H1 (cell line): ENCODE measurements around the gene MADD. TPM values are rescaled to one million over a fixed set of nuclear protein-coding genes. Genes with fewer than 3 reads are reported as not detected.
A peak's percentile ranks its signal among the peaks of the same experiment; 100 is the strongest.

Source experiments
- ASH2L ChIP-seq: fragments of 200-600, 300-600 bp; sonication (generic); IDR thresholded peaks from one replicate; pipeline ENCODE4 v1.7.1; 2017; ENCODE audit warnings: low read length
- BCL11A ChIP-seq, 2 experiments: IDR thresholded peaks; one replicate each; pipeline ENCODE4 v1.6.1; 2011; ENCODE audit warnings: low read depth in 2 of 2, low read length in 2 of 2, mild to moderate bottlenecking in 2 of 2
- BRCA1 ChIP-seq: IDR thresholded peaks from 2 replicates; pipeline ENCODE4 v1.6.1; 2012; ENCODE audit warnings: low read depth, low read length, improper control_type of control experiment
- CHD2 ChIP-seq: IDR thresholded peaks from 2 replicates; pipeline ENCODE4 v1.6.1; 2012; ENCODE audit warnings: low read length, improper control_type of control experiment
- CREB1 ChIP-seq: IDR thresholded peaks from 2 replicates; pipeline ENCODE4 v1.6.1; 2012; ENCODE audit warnings: inconsistent platforms
- EZH2 ChIP-seq: fragments of 200-600 bp; sonication (generic); IDR thresholded peaks from 2 replicates; pipeline ENCODE4 v1.7.1; 2012; ENCODE audit warnings: low read depth, mild to moderate bottlenecking, moderate library complexity, low read length, inconsistent platforms; ENCODE audit not compliant: severe bottlenecking
- GABPA ChIP-seq: IDR thresholded peaks from 2 replicates; pipeline ENCODE4 v1.6.1; 2011; ENCODE audit warnings: mild to moderate bottlenecking, low read length, moderate library complexity, borderline replicate concordance; ENCODE audit not compliant: insufficient read depth
- GTF2F1 ChIP-seq: IDR thresholded peaks from 2 replicates; pipeline ENCODE4 v1.6.1; 2012; ENCODE audit warnings: low read depth, low read length, improper control_type of control experiment, borderline replicate concordance
- HDAC6 ChIP-seq: IDR thresholded peaks from one replicate; pipeline ENCODE4 v1.7.1; 2012; ENCODE audit warnings: low read depth, mild to moderate bottlenecking, inconsistent platforms, low read length, moderate library complexity
- JUN ChIP-seq: IDR thresholded peaks from 2 replicates; pipeline ENCODE4 v1.6.1; 2011; ENCODE audit warnings: low read depth, mild to moderate bottlenecking, improper control_type of control experiment, low read length
- KDM5A ChIP-seq: fragments of 200-600 bp; IDR thresholded peaks from 2 replicates; pipeline ENCODE4 v1.7.1; 2012; ENCODE audit warnings: mild to moderate bottlenecking, low read length, inconsistent platforms, mixed read lengths
- MAFK ChIP-seq: IDR thresholded peaks from 2 replicates; pipeline ENCODE4 v1.6.1; 2012; ENCODE audit warnings: low read depth, mild to moderate bottlenecking, improper control_type of control experiment, low read length
- NRF1 ChIP-seq: IDR thresholded peaks from 2 replicates; pipeline ENCODE4 v1.6.1; 2011; ENCODE audit warnings: mild to moderate bottlenecking, low read depth, low read length, improper control_type of control experiment
- POU5F1 ChIP-seq: IDR thresholded peaks from 2 replicates; pipeline ENCODE4 v1.6.1; 2011; ENCODE audit warnings: low read depth, mild to moderate bottlenecking, low read length, moderate library complexity
- RAD21 ChIP-seq, 2 experiments: IDR thresholded peaks in 1 of 2; conservative IDR thresholded peaks in 1 of 2; 2 replicates each; pipeline ENCODE4 v1.6.1; 2011; ENCODE audit warnings: low read depth in 2 of 2, low read length in 2 of 2, improper control_type of control experiment in 1 of 2, inconsistent platforms in 1 of 2, mild to moderate bottlenecking in 1 of 2, moderate library complexity in 1 of 2
- RFX5 ChIP-seq: IDR thresholded peaks from 2 replicates; pipeline ENCODE4 v1.6.1; 2011; ENCODE audit warnings: low read depth, low read length, improper control_type of control experiment, borderline replicate concordance
- SIN3A ChIP-seq, 2 experiments: IDR thresholded peaks in 1 of 2; conservative IDR thresholded peaks in 1 of 2; 2 replicates each; pipeline ENCODE4 v1.6.1; 2011 to 2012; ENCODE audit warnings: low read length in 2 of 2, improper control_type of control experiment in 1 of 2, low read depth in 1 of 2, mild to moderate bottlenecking in 1 of 2
- SIRT6 ChIP-seq: IDR thresholded peaks from one replicate; pipeline ENCODE4 v1.7.1; 2012; ENCODE audit warnings: low read length, inconsistent platforms
- SP1 ChIP-seq: IDR thresholded peaks from 2 replicates; pipeline ENCODE4 v1.6.1; 2011; ENCODE audit warnings: low read depth, low read length
- SP2 ChIP-seq: IDR thresholded peaks from 2 replicates; pipeline ENCODE4 v1.6.1; 2012; ENCODE audit warnings: mild to moderate bottlenecking, low read length, inconsistent platforms
- TBP ChIP-seq: IDR thresholded peaks from 2 replicates; pipeline ENCODE4 v1.6.1; 2011; ENCODE audit warnings: low read depth, low read length, improper control_type of control experiment
- TCF12 ChIP-seq: IDR thresholded peaks from 2 replicates; pipeline ENCODE4 v1.6.1; 2011; ENCODE audit warnings: low read depth, mild to moderate bottlenecking, low read length
- TEAD4 ChIP-seq: IDR thresholded peaks from 2 replicates; pipeline ENCODE4 v1.6.1; 2012; ENCODE audit warnings: low read depth, low read length, inconsistent platforms, mixed read lengths
- polyA plus RNA-seq, 7 experiments: library from polyadenylated mRNA; depleted of rRNA in 3 of 7; stranded (reverse) in 5 of 7; unstranded in 2 of 7; fragments of >200 nt in 5 of 7; fragments of 200-250 nt in 2 of 7; gene quantifications; 1 replicate in 5 of 7; 2 replicates in 1 of 7; 4 replicates in 1 of 7; pipeline versions ENCODE4 v1.2.1 to v1.2.3, GENCODE V29; 2011 to 2013; ENCODE audit warnings: missing spikeins in 2 of 7, mixed read lengths in 2 of 7
- total RNA-seq: library from RNA; stranded (reverse); fragmentation: NEBNext Ultra II Directional; extraction: Animal tissue kit (Norgen Biotek cat#: 25700); gene quantifications from 2 replicates; pipeline ENCODE4 v1.2.1, GENCODE V29; 2021
- TF ChIP-seq, protein P1 (sequence below): IDR thresholded peaks from 2 replicates; pipeline ENCODE4 v1.6.1; 2012; ENCODE audit warnings: low read length, inconsistent platforms

Gene MADD
- total and polyA plus RNA-seq, 2 of the 8 experiments (the other 6 are each of a cell fraction or from before 2014, with no cell fraction given), result 32.5 to 45.4 TPM

- TF ChIP-seq SP2 (no peak), HDAC6 (no peak), MAFK (no peak), POU5F1 (0 out of 2 replicates have a peak, but pooled peaks have one; percentile 8), BCL11A (IDR thresholded peaks at IDR 0.05; ENCODE audit: low read depth in 2 of 2, low read length in 2 of 2) (no peak), SIN3A (conservative IDR thresholded peaks at IDR 0.05 in 1 of 2, IDR thresholded peaks at IDR 0.05 in 1 of 2; ENCODE audit: low read depth in 1 of 2, low read length in 2 of 2) (peak in 1 of 2 experiments; percentile 95; a peak in 2 of 4 replicates), KDM5A (peak; percentile 71), NRF1 (no peak), RFX5 (no peak), CREB1 (peak; percentile 73), RAD21 (IDR thresholded peaks at IDR 0.05 in 1 of 2, conservative IDR thresholded peaks at IDR 0.05 in 1 of 2; ENCODE audit: low read depth in 2 of 2, low read length in 2 of 2) (peak; percentile 8 to 12; a peak in 2 of 4 replicates), BRCA1 (no peak), CHD2 (peak; percentile 60; the same call in 1 of the 2 replicates), TEAD4 (no peak), SP1 (peak; percentile 59; the same call in 1 of the 2 replicates), EZH2 (no peak), GTF2F1 (peak; percentile 90), JUN (no peak), ASH2L (peak; percentile 81), TCF12 (peak; percentile 90; the same call in 1 of the 2 replicates), GABPA (peak; percentile 99), SIRT6 (no peak), TBP (peak; percentile 96)
- TF ChIP-seq, protein P1, sequence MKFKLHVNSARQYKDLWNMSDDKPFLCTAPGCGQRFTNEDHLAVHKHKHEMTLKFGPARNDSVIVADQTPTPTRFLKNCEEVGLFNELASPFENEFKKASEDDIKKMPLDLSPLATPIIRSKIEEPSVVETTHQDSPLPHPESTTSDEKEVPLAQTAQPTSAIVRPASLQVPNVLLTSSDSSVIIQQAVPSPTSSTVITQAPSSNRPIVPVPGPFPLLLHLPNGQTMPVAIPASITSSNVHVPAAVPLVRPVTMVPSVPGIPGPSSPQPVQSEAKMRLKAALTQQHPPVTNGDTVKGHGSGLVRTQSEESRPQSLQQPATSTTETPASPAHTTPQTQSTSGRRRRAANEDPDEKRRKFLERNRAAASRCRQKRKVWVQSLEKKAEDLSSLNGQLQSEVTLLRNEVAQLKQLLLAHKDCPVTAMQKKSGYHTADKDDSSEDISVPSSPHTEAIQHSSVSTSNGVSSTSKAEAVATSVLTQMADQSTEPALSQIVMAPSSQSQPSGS, result peak; percentile 69; the same call in 1 of the 2 replicates
These were observed 21.1 kb upstream of the MADD start, which contains the start of gene ACP2 (continued) for GRCh38 chr11:47248664-47249377.
